ENCODE data around the gene PRRC2B.

PRRC2B gene

DNA sequence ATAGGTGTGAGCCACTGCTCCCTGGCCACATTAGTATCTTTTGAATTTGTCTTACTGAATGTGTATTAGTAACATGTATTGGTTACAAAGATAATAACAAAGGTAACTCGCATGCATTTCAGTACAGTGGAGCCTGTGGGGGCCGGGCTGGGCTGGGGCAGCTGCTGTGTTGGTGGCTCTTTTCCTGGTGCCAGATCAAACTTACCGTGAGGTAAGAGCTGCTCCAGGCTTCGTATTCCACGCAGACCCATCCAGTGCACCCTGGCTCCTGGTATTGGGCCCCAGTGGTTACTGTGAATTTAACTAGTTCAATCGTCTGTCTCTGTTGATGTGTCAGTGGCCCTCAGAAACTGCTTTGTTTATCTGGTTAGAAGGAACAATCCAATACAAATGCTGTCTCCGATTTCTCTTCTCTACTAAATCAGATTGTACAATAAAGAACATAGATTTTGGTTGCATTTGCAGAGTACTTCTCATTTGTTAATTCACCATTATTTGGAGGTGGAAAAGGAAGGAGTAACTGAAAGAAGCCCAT is 15.6 kb downstream of the PRRC2B start:
- no peak for DNase-seq (ENCODE audit: low read depth)

DNA sequence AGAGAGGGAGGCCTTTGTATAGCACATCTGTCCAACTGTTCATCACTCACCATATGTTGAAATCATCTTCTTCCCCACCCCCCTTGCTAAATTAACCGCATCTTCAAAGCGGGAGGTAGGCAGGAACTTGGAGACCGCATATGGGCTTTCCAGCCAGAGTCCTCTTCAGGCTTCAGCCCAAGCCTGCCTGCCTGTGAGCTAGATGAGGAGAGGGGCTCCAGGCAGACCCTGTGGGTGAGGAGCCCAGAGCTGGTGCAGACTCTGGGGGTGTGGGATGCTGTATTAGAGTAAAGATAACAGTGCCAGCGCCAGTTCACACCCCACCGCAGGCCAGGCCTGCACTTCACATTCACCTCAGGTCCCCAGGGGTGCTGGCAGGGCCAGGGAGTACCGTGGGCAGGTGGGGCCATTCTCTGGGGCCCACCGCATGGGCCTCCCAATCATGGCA is 16.2 kb downstream of the PRRC2B start:
- DNase-seq (ENCODE audit: low read depth): no peak

DNA sequence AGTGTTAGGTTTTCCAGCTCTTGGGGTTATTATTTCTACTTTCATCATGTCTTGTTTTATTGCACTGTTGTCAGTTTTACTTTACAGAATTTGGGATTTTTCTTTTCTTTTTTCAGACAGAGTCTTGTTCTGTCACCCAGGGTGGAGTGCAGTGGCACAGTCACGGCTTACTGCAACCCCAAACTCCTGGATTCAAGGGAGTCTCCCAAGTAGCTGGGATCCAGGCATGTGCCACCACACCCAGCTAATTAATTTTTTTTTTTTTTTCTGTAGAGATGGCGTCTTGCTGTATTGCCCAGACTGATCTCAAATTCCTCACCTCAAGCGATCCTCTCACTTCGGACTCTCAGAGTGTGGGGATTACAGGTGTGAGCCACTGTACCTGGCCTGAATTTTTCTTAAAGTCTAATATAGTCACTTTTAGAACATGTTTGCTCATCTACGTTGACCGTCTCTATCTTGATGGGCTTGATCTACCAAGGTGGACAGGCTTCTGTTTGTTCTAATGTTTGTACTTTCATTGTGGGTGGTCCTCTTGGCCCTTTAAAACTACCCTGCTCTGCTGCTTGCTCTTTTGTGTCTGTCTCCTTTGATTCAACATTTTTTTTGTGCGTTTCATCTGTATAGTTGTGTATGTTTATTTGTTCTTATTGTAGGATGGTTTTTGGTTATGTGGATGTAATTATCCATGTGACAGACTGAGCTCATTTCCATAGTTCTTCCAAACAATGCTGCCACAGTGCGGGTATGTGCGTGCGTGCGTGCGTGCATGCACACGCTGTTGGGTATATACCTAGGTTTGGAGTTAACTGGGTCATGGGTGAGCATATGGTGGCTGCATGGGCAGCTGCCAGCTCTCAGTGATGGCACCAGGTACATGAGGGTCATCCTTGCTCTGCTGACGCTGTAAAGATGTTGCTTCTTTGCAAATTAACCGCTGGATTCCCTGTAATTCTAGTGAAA is 18.1 kb downstream of the PRRC2B start:
- DNase-seq (ENCODE audit: low read depth): no peak

DNA sequence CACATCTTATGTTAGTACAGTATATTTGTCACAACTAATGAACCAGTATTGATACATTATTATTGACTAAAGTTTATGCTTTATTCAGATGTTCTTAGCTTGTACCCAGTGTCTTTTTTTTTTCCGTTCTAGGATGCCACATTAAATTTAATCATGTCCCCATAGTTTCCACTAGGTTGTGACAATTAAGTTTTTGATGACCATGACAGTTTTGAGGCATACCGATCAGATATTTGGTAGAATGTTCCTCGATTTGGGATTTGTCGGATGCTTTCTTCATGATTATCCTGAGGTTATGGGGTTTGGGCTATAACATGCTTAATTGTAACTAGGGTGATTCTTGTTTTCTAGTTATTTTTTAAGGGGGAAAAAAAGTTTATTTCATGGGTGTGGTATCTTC is 22.6 kb downstream of the PRRC2B start:
- no peak for DNase-seq (ENCODE audit: low read depth)

DNA sequence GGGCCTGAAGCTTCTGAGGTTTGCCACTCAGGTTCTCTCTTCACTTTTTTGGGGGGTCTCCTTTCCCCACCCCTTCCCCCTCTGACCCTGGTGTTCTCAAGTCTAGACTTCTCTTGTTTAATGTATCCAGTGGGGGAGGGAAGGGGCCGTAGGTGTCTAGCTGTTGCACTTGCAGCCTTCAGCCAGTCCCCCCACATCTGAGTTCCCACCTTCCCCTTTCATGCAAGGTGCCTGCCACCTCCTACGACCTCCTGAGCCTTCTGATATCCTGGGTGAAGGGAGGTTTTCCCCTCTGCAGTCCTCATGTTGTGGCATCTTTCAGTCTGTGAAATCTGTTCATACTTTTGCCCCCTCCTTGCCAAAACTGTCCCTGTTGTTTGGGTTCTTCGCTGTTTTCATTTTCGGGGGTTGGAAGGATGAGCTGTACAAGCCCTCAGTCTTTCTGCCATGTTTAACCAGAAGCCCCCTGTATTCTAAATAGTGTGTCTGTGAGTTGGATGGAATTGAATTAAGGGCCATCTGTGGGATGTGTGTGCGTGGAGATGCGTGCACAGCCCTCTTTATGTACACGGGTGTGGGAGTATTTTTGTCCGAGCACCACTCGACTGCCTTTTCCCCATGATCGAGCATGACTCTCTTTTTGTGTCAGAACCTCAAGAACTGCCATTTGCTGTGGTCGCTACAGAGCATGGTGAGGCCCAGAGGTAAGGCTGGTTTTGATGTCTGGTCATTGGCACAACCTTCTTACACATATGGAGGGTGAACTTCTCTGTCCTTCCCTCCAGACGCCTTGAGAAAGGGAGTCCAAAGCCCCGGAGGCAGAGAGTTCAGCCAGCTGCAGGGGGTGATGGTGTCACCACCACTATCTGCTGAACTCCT is 23.6 kb downstream of the PRRC2B start:
- DNase-seq (ENCODE audit: low read depth): no peak

DNA sequence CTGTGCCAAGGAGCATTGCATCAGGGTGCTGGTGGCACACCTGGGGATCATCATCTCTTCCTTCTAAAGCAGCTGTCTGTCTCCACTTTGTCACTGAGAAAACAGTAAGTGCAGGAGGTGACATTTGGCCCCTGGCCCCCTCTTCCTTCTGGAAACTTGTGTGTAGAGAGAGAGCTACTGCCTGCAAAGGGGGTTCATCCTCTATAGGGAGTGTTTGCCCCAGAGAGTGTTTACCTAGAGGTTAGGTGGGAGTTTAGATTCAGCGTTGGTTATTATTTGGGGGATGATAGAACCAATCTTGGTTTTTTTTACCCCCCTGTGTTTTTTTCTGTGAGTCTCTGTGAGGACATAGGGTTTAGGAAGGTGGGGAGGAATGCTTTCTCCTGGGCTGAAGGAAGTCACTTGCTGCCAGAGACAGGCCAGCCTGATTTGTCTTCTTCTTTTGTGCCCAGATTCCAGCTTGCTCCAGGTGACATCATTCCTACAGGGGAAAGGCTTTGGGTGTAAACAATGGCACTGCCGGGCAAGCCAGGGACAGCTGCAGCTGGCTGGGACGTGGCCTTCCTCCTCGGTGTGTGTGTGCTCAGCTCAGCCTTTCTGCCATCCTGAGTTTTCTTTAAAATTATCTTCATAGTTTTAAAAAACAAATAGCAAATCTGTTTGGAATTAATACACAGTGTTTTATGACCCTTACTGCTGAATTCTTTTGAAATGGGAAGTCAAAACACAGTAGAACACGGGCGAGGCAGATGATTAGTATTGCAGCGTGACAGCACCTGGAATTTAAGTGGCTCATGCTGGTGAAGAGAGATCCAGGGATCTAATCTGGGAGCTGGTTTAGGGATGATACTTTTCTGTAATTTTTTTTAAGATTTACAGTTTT is 24.5 kb downstream of the PRRC2B start:
- no peak for DNase-seq (ENCODE audit: low read depth)

DNA sequence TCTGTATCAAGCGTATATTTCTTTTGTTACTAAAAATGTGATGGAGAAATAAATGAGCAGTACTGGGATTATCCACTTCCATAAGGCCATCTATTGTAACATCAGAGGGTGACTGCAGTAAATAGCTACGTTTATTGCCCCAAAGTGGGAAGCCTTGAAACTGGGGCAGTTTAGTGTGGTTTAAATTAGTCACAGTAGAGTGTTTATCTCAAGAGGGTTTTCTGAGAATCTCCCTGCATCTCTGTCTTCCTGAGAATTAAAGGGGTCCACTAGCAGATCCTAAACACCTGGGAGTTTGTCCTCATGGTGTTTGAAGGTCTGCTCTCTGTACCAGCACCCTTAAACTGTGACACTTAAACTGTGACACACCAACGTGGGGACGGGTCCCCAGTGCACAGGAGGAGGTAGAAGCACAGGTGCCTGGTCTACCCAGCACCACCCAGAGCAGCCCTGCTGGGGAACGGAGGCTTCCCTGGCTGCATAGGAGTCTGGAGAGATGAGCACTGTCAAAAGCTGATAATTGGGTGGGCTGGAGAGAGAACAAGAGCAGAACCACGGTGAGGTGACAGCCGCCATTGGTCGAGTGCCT is 25.2 kb downstream of the PRRC2B start:
- no peak for DNase-seq (ENCODE audit: low read depth)

DNA sequence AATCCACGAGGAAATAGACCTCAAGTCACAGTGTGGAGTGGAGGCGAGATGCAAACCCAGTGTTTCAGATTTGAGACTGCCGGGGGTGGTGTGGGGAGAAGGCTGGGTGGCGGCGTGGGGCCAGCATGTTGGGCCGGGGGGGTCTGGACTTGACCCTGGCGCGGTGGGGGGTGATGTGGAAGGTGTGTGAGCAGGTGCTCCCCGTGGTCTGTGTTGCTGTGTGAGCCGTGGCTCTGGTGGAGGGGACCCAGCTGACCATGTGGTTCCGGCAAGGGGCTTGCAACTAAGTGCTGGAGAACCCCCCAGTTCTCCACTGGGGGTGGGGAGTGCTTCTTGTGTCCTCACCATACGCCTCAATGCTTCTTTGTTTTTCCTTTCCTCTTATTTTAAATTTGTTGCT is 25.8 kb downstream of the PRRC2B start:
- DNase-seq (ENCODE audit: low read depth): no peak

DNA sequence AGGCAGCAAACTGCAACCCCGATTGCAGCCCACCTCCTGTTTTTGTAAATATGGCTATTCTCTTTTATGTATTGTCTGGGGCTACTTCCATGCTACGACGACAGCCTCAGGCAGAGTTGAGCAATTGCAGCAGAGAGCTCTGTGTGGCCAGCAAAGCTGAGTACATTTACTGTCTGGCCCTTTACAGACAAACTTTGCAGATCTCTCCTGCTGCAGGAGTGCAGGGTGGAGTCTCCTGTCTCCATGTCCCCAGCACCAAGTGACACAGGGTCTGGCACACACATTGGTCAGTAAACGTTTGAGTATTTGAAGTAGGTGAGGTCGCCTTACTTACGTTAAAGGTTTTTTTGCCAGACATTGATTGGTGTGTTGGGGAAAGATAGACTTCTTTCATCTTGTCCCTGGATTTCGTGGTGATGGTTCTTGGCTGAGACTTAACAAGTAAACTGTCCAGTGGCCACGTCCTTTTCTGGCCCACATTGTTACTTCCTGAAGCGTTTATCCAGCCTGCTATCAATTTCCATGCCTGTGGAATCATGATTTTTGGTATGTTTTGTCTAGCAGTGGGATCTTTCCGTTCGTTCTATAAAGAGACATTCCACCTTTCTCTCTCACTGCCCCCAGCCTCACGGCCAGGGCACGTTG is 27.2 kb downstream of the PRRC2B start:
- peak; percentile 17 for DNase-seq (ENCODE audit: low read depth)

DNA sequence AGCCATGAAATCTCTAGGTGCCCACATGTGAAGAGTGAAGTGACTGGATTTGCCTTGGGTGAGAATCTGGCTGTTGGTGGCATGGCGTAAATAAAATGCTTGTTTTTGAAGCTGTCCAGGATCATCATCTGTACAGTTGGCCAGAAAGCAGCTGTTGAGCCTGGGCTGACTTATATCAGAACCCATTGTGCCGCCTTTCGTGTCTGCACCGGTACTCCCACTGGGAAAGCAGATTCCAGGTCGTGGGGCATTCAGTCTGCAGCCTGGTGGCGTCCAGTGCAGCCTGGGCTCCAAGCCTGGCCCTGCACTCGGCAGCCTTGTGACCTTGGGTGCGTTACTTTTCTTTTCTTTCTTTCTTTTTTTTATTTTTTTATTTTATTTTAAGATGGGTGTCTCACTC is 27.8 kb downstream of the PRRC2B start:
- DNase-seq (ENCODE audit: low read depth): no peak

DNA sequence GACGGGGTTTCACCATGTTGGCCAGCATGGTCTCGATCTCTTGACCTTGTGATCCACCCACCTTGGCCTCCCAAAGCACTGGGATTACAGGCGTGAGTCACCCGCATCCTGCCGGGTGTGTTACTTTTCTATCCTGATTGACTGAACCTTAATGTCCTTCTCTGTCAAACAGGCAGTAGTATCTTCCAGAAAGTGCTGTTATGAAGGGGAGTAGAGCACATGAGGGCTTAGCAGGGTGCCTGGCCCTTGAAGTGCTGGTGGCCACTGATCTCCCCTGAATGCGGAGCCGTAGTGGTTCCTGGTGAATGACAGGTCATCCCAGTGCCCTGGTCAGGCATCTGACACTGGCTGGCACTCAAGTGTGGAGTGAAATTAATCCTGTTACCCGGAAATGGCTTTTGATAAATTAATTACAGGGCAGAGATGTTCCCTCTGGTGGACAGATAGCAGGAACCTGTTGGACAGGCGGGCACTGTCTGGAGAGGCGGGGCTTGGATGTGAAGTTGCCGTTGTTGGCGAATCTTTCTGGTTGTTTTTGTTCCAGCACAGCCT is 28.4 kb downstream of the PRRC2B start:
- DNase-seq (ENCODE audit: low read depth): no peak

DNA sequence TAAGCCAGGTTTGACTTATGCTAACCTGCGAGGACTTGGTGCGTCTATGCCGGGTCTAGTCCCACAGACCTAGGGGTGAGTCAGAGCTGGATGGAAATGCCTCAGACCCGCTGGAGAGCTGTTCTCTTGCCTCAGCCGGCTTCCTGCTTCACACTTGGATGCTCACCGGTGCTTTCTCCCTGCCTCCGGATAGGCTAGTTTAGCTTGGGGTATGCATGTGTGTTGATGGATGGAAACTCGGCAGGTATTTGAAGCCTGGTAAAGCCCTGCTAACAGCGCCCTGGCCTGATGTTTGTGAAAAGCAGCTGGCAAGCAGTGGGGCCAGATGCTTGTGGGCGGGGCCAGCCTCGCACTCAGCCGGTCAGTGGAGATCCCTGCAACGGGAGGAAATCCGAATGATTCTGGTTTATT is 29.3 kb downstream of the PRRC2B start:
- DNase-seq (ENCODE audit: low read depth): peak; percentile 50

DNA sequence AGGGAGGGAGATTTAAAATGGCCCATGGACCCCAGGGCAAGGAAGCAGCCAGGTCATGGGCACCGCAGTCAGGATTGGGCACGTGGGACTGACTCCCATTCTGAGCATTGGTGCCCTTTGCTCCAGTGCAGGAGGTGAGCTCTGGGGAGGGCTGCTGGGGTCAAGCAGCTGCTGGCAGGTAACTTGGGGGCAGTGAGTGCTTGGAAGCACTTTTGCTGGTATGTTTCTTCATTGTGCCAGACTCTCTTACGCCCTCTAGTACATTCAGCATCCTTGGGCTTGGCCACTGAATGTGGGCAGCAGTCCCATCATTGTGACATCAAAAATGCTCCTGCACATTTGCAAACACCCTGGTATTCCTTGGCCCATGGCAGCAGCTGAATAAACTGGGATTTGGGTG is 32.7 kb downstream of the PRRC2B start:
- no peak for DNase-seq (ENCODE audit: low read depth)

DNA sequence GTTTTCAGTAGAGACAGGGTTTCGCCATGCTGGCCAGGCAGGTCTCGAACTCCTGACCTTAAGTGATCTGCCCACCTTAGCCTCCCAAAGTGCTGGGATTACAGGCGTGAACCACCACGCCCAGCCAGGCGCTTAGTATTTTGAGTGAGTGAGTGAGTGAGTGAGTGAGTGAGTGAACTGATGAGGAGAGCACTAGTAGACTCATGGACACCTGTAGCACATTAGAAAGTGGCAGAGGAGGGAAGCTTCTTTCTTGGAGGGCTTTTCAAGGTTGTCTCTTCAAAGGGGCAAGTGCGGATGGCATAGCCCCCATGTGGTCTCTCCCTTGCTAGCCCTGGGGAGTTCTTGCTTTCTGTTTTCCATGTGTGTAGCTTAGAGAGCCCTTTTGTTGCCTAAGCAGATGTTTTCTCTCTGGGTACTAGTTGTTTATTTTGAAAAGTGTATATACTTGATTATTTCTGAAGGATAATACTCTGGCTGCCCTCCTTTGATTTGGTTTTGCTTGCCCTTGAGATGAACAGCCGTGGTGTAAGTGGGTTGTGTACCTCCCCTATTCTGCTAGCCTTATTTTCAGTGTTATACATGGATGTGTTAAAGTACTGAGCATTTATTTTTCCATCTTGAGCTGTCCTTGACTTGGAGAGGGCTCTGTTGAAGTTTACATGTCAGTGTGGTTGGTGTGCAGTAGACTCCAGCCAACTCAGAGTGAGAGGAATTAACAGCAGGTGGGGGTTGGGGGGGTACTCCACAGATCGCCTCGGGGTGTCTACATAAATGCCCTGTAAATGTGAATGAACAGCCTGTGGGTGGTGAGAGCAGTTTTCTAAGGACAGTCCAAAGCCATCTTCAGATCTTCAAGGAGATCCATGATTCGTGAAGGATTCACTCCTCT is 35.5 kb downstream of the PRRC2B start:
- no peak for DNase-seq (ENCODE audit: low read depth)

DNA sequence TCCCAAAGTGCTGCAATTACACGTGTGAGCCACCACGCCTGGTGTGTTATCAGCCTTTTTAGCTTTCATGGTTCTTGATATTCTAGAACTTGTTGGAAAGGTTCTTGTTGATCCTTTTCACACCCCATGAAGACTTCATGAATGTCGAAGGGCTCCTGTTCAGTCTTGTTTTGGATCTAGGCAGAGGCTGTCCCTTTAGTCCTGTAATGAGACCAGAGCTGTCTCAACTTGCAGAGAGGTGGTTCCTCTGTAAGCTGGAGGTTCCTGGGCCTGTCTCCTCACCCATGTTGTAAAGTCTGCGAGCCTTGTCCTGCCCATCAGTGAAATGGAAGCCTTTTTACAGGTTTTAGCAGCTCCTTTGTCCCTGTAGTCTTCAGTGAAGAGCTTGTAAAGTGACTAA is 38.2 kb downstream of the PRRC2B start:
- no peak for DNase-seq (ENCODE audit: low read depth)

DNA sequence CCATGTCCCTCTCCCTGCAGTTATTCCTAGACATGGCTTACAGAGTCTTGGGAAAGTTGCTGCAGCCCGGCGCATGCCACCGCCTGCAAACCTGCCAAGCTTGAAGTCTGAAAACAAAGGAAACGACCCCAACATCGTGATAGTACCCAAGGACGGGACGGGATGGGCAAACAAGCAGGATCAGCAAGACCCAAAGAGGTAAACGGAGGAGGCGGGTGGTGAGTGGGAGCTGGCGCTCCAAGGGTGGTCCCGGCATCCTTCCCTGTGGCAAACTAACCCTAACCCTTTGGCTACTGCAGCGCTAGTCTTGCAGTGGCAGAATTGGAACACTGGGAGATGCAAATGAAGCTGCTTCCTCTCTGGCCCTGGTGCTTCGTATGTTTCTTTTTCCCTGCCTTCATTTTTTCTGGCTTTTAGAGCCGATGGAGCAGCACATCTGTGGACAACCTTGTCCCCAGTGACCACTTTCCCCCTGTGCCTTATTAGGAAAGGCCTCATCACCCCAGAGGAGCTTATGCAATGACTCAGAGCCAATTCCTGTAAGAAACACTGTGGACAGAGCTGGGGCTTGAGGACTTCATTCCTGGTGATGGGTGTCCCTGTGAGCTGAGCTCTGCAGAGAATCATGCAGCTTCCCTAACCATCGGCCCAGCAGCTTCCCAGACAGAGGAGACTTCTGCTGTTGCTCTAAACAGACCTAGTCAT is 38.9 kb downstream of the PRRC2B start:
- DNase-seq (ENCODE audit: low read depth): peak; percentile 74

DNA sequence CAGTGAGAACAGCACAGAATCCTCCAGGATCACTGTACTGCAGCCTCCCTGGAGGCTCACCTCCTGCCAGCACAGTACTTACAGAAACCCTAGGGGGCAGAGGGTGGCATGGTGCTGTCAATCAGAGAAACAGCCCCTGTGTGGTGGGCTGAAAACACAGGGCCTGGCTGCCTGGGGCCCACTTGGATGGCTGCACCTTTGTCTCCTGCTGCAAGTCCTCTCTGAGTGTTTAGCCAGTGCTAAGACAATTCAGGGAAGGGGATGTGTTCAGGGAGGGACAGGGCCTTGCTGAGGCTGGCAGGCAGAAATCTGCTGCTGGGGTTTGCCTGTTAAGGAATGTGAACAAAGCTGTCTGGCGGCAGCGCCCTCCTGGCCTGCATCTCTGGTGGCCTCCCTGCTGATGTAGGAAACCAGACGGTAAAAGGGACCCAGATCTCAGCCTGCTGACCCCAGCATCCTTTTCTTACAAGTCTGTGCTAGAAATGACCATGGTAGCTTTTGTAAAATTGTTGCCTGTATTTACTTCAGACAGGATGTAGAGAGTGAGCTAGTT is 39.5 kb downstream of the PRRC2B start:
- DNase-seq (ENCODE audit: low read depth): no peak

DNA sequence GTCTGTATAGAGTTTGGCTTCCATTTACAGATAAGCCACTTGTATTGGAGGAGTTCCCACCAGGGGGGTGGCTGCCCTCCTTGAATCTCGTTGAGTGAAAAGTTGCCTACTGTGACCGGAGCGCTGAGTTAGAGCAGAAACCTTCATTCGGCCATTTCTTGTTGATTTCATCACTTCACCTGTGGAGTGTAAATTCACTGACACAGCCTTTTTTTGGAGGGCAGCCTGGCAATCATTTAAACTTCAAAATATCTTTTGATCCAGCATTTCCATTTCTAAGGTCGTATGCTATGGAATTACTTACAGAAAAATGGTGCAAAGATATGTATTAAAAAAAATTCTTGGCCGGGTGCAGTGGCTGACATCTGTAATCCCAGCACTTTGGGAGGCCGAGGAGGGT is 40.8 kb downstream of the PRRC2B start:
- DNase-seq (ENCODE audit: low read depth): no peak

Data from stromal cell of bone marrow (primary cell).